ENCODE data around the gene VPREB3.
"Not testable (repeated sequence)": the region's sequence is repeated elsewhere in the genome, so short reads cannot be mapped to it uniquely, and the experiment has no call there.

The VPREB3 gene

DNA sequence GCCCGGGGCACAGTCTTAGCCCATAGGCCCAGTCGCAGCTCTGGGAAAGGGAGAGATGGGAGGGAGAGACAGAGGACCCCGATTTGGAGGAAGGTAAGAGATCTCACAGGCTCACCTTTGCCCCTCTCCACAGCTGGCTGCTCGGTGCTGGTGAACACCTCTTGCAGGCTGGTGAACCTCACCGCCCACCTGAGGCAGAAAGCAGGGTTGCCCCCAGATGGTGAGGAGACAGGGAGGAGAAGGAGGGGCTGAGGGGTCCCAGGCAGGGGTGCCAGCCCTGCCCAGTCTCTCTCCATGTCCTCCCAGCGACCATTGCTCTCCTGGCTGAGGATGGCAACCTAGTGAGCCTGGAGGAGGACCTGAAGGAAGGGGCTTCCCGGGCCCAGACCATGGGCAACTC, 9.7 kb upstream of the VPREB3 start:
- no peak for DNase-seq

DNA sequence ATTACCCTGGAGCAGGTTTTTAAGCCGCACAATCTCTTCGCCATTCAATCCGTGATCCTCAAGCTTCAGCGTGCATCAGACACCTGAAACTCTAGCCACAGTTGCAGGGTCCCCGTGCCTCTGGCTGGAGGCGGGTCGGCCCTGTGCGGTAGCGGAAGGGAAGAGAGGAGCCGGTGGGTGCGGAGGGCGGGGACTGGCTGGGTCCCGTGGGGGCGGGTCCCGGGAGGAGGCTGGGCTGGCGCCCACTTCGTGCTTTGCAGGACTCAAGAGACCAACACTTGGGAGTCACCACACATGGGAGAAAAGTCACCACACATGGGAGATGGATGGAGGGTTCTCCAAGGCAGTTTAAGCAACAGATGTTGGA, 9.3 kb upstream of the VPREB3 start:
- DNase-seq, result no peak

DNA sequence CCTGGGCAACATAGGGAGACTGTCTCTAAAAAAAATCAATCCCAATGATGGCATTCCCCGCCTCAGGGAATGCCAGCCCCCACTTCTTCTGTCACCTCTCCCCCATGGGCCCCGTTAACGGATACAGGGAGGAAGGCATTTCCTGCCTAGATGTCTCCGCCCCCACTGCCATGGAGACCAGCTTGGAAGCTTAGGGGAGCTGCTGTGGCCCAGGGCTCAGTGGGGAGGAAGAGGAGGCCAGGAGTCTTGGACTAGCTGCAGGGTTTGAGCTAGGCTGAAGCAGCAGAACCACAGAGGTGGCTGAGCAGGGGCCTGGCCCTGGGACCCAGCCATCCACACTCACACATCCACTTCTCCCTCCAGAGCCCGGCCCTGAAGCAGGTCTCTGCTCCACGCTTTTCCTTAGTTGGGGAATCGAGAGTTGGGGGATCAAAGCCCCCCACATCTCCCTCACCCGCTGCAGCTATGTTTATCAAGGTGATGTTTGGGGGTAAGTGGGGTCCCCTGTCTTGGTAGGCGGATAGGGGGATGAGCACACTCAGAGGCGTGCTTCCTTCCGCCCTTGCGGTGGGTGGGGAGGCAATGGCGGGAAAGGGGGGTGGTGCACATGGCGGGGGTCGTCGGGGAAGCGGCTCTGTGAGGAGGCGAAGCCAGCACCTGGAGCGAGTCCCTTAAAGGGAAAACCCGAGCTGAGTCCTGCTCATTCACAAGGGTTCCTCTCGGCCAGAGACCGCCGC, 8.8 kb upstream of the VPREB3 start, which contains the start of gene C22orf15:
TSS of gene C22orf15 (plus strand) at position 149 of the 737 bp plus-strand sequence. CDS start at position 466, 317 bp downstream.
- no peak for DNase-seq

DNA sequence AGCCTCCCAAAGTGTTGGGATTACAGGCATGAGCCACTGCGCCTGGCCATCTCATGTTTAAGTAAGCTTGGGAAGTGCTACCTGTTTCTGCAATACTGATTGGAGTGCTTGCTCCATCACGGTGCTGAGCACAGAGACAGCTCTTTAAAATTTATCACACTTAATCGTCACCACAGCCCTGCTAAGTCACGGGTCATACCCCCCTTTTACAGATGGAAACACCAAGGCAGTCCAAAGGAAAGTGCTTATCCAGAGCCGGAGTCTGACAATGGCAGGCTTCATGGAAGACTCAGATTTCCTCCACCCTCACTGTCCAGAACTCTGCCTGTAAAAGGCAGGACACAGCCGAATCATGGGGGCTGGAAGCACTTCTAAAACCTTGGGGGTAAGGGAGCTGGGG, 5.8 kb upstream of the VPREB3 start:
- no peak for DNase-seq

DNA sequence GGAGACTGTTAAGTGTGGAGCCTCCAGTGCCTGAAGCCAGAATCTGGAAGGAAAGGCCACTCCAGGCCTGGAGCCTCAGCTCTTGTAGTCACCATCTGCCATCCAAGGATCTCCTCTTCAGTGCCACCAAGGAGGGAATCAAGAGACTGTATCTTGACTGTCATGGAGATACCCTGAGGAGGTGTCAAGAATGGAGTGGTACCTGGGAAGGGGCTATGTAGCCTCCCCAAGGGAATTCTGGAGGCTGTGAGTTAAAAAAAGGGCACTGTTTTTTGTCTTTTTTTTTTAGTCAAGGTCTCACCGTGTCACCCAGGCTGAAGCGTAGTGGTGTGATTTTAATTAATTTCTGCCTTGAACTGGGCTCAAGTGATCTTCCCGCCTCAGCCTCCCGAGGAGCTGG, 5.3 kb upstream of the VPREB3 start:
- DNase-seq, result no peak

DNA sequence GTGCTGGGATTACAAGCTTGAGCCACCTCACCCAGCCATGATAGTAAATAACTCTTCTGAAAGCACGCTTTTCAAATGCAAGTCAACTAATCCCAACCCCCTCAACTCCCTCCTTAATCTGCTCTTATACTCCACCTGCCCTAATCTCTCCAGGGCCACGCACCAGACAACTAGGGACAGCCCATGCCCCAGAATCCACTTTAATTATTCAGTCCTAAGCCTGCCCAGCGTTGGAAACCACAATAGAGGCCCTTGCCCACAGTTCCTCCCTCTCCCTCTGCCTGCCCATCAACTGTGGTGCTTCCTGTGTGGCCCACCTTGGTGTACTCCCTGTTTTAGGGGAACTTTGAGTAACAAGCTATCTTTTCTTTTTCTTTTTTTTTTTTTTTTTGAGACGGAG, 2.7 kb upstream of the VPREB3 start:
- DNase-seq, result no peak

DNA sequence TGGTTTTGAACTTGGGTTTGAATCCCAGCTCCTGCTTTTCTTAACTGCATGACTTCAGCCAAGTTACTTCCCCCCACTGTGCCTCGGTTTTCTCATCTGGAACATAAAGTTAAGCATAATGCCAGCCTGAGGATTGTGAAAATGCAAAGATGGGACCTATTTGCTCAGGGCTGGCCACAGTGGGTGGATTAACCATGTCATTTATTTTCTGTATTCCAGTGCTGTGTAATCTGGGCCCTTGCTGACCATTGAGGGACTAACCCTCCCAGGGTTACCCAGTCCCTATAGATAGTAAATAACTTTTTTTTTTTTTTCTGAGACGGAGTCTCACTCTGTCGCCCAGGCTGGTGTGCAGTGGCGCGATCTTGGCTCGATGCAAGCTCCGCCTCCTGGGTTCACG, 1.5 kb upstream of the VPREB3 start:
- no peak for DNase-seq

DNA sequence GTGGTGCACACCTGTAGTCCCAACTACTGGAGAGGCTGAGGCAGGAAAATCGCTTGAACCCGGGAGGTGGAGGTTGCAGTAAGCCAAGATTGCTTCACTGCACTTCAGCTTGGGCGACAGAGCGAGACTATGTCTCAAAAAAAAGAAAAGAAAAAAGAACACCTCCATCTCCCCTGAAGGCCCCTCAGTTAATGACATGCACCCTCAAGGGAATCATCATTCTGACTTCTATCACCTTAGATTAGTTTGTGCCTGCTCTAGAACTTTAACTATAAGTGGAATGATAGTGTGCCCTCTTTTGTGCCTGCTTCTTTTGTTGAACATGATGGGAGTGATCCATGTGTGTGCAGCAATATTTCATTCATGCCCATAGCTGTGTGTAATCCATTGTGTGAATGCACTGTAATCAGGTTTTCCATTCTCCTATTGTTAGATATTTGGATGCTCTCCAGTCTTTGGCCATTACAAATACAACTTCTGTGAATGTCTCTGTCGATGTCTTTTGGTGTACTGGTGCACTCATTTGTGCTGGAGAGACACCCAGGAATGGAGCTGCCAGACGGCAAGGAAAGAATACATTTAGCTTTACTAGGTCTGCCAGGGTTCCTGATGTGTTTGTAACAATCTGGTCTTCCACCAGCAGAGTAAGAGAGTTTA, 883 bp upstream of the VPREB3 start:
- no peak for DNase-seq

DNA sequence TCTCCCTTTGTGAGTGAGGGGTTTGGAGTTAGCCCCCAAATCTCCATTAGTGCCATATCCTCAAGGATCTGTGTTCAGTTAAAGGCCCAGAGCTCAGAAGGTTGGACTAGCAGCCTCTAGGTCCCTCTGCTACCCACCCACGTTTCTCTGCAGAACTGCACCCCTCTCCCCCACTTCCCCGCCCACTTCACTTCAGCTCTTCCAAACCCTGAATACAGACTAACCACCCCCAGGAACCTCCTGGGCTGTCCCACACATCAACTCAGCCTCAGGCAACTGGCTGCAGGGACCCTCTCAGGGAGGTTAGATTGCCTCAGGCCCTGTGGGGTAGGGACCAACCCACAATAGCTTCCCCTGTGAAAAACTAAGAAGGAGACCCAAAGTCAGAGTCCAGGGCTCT, 840 bp downstream of the VPREB3 start:
- DNase-seq, result no peak

DNA sequence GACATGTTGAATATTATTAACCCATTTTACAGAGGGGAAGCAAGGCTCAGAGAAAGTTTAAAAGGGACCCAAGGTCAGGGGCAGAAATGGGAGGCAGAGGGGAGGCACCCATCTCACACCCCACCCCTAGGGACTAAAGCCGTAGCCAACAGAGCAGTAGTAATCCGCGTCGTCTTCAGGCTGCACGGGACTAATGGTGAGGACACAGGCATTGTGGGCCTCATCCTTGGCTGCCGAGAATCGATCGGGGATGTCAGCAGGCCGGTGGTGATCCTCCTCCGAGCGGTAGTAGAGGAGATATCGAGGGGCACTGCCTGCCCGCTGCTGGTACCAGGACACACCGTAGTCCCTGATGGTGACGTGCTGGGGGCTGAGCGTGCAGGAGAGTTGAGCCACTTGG, 1.5 kb downstream of the VPREB3 start:
- DNase-seq, result no peak

DNA sequence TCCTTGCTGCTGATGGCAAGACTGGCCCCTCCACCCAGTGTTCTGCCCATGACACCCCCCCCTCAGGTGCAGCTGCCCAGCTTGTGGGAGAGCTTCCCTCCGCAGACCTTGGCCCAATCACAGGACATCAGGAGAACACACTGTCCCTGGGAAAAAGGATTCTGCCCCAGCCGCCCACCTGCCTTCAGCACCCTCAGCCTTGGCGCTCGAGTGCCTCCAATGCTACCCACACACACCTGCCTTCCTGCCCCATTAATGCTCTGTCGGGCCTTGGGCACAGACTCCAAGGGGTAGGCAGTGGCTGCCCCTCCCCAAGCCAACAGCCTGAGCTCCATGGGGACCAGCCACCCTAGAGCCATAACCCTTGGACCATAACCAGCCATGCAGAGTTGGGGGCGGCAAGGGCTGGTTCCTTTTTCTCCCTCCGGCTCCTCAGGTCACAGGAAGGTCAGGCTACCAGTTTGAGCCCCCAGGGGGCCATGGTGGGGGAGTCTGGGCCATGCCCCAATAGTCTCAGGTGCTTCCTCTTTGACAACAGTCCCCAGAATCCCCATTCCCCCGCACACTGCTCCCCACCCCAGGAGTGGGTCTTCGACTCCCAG, 2.0 kb downstream of the VPREB3 start:
- DNase-seq, result no peak

DNA sequence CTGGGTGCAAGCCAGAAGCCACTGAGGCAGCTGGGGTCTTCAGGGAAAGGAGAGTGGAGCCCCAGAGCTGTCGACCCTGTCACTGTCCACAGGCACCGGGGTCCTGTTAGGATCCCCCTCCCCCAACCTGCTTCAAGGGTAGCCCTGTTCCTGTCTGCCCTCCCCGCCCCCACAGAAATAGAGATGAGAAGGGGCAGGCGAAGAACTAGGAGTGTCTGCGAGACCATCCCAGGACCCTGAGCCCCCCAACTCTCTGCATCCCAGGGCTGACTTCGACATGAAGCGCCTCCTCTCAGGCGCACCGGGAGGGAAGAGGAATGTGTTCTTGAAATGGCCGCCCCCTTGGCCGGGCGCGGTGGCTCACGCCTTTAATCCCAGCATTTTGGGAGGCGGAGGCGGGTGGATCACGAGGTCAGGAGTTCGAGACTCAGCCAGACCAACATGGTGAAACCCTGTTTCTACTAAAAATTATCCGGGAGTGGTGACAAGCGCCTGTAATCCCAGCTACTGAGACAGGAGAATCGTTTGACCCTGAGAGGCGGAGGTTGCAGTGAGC, 2.7 kb downstream of the VPREB3 start:
- DNase-seq, result peak; percentile 58

DNA sequence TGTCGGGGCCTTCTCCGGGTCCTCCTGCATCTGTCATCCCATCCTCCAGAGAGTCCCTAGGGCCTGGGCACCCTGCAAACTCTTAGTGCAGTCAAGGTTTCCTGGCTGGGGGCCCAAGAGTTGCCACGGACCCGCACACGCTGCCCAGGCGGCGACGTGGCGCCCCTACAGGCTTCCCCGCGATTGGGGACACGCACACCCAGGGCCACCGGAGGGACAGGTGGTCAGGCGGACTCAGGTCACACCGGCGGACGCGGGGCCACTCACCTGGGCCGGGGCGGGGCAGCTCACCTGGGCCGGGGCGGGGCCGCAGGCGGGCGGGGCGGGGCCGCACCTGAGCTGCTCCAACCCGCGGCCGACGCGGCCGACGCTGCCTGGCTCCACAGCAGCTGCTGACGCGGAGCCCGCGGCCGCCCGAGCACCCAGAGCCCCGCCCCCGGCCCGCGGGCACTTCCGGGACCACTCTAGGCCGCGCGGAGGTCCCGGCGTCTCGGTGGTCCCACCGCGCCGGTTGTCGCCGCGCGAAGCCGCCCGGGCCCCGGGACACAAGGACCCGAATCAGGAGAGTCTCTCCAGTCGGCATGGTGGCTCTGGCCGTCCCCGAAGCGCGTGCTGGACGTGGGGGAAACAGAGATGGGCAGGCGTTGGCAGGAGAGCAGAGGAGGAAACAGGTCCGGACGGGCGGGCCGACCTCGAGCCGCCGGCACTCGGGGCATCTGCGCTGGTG, 3.3 kb downstream of the VPREB3 start, which contains the start of gene ZNF70:
TSS of gene ZNF70 (minus strand) at position 399 of the 727 bp plus-strand sequence. CDS start 5,972 bp downstream, outside the sequence.
- DNase-seq, result peak; percentile 84

DNA sequence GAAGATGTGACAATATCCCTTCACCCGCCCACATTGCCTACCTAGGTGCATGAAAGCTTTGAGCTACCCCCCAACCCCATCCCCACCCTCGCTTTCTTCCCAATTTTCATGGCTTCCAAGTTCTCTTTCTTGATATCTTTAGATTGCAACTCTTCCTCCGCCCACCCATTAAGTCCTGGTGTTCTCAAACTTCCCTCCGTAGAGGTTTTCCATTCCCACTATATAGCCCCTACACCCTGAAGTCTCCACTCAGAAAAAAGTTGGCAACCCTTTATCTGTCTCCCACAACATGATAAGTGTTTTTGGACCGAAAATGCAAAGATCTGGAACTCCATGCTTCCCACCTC, 3.9 kb downstream of the VPREB3 start:
- DNase-seq, result no peak

DNA sequence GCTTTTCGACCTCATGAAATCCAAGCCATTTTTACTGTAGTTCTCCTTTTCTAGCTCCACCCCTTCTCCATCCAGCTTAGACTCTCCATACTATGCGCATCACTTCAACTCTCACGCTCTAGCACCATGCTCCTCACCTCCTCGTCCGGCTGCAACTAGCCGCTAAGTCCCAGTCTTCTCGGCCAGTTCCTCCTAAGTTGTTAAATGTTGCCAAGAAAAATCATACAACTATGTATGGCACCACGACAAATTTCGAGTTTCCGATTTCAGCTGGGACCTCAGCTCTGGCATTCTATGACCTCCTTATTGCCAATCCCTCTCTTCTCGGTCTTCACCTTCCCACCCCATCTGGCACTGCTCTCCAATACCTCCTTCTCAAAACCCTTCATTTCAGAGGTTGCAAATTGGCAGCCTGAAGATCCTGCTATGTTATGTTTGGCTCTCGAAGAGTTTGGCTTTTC, 4.4 kb downstream of the VPREB3 start:
- DNase-seq, result no peak

DNA sequence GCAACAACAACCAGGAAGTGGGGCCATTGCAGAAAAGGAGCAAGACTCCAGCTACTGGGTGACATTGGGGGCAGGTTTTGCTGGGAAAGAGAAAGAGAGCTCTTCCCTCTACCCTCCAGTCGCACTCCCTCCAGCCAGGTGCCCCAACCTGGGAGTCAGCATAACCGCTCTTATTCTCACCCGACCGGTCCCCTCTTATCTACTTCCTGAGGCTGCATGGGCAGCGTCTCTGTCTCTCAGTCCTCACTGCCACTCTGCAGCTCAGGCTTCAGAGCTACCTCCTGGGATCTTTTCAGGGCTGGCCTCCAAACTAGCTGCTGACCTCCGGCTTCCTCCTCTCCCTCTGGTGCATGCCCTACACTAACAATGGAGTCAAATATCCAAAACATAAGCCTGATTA, 8.4 kb downstream of the VPREB3 start:
- no peak for DNase-seq

DNA sequence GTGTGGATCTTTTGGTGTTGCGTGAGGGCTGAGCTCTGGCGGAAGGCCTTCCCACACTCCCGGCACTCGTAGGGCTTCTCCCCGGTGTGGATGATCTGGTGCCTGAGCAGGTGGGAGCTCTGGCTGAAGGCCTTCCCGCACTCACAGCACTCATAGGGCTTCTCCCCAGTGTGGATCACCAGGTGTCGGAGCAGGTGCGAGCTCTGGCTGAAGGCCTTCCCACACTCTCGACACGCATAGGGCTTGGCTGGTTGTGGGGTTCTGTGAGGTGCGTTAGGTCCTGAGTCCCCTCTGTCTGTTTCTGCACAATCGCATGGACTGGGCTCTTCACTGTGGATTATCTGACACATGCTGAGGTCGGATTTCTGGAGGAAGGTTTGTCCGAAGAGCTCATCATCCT, 9.7 kb downstream of the VPREB3 start:
- no peak for DNase-seq

DNA sequence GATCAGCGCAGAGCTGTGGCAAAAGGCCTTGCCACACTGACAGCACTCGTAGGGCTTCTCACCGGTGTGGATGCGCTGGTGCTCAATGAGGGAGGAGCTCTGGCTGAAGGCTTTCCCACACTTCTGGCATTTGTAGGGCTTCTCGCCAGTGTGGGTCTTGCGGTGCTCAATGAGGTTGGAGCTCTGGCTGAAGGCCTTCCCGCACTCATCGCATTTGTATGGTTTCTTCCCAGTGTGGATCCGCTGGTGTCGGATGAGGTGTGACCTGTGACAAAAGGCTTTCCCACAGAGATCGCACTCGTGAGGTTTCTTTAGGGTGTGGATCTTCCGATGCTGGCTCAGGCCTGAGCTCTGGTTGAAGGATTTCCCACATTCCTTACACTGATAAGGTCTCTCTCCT, 10.2 kb downstream of the VPREB3 start:
- DNase-seq, result no peak

DNA sequence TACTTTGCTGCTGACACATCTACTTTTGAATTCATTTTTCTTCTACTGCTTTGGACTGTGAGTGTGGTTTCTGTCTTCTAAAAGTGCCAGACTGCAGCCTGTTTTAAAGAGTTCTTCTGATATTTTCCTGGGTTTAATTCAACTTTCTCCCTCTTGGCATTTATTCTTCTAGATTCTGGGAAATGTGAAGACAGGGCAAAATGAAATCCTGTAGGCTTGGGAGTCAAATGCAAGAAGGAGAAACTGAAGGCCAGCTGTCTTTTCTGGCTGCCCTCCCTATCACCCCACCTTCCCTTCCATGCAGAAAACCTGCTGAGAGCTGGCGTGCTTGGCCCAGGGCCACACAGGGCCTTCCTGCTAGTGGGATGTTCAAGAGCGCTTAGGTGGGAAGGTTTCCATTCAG, 10.9 kb downstream of the VPREB3 start:
- peak; percentile 67 for DNase-seq

DNA sequence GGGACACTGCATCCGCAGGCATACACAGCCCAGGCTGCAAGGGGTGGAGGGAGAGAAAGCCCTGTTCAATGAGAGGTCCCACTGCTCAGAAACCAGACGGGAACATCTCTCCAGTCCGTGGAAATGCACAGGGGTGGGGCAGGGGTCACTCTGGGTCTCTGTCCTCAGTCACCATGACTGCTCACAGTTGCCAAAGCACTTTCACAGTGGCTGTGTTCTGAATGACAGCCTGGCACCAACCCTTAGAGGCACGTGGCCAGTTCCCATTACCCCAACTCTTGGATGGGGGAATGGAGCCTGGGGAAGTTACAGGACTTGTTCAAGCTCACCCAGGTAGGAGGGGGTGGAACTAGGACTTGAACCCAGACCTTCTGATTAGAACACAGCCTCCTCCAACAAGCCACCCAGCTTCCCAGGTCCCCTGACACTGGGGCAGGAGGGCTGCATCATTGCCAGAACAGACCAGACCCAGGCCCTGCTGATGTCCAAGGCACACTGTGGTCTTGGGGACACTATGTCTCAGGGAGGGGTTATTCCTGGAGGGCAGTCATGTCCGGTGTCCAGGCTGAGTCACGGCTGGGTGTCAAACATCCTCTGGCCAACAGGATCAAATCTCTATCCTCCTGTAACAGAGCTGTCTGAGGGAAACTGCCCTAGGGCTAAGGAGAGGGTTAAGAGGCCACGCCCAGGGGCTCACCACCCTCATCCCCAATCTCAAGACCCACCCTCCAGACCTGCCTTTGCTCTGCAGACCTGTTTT, 11.5 kb downstream of the VPREB3 start:
- no peak for DNase-seq

DNA sequence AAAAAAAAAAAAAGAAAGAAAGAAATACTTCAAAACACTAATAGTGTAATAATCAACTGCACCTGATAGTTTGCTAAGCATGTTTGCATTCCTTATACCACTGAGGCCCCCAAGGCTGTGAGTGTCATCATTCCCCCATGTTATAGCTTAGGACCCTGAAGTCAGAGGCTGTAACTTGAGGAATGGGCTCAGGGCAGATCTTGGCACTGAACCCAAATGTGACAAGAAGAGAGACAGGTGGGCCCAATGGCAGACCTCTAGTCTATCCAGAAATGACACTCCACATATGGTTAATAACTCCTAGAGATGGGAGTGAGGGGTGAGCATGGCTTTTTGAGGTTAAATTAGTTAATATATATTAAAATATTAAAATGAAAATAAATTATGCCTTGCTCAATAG, 16.5 kb downstream of the VPREB3 start:
- no peak for DNase-seq

DNA sequence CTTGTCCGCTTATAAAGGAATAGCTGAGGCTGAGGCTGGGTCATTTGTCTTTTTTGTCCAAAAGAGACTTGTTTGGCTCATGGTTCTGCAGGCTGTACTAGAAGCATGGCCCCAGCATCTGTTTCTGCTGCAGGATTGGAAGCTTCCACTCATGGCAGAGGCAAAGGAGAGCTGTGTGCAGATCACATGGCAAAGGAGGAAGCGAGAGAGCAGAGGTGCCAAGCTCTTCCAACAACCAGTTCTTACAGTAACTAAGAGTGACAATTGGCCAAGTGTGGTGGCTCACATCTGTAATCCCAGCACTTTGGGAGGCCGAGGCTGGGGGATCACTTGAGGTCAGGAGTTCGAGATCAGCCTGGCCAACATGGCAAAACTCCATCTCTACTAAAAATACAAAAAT, 26.1 kb downstream of the VPREB3 start:
- not testable (repeated sequence) for DNase-seq
